H1 (cell line): ENCODE data around the gene SPATA6L. TPM values are rescaled to one million over a fixed set of nuclear protein-coding genes. Genes with fewer than 3 reads are reported as not detected.

Experiments used
- SRF ChIP-seq: IDR thresholded peaks from 2 replicates; pipeline ENCODE4 v1.6.1; 2011; ENCODE audit warnings: mild to moderate bottlenecking, low read depth, low read length, moderate library complexity
- polyA plus RNA-seq, 7 experiments: library from polyadenylated mRNA; depleted of rRNA in 3 of 7; stranded (reverse) in 5 of 7; unstranded in 2 of 7; fragments of >200 nt in 5 of 7; fragments of 200-250 nt in 2 of 7; gene quantifications; 1 replicate in 5 of 7; 2 replicates in 1 of 7; 4 replicates in 1 of 7; pipeline versions ENCODE4 v1.2.1 to v1.2.3, GENCODE V29; 2011 to 2013; ENCODE audit warnings: missing spikeins in 2 of 7, mixed read lengths in 2 of 7
- total RNA-seq: library from RNA; stranded (reverse); fragmentation: NEBNext Ultra II Directional; extraction: Animal tissue kit (Norgen Biotek cat#: 25700); gene quantifications from 2 replicates; pipeline ENCODE4 v1.2.1, GENCODE V29; 2021

SPATA6L gene
- total and polyA plus RNA-seq, 2 of the 8 experiments (the other 6 are each of a cell fraction or from before 2014, with no cell fraction given), result 0.57 to 1.1 TPM

DNA sequence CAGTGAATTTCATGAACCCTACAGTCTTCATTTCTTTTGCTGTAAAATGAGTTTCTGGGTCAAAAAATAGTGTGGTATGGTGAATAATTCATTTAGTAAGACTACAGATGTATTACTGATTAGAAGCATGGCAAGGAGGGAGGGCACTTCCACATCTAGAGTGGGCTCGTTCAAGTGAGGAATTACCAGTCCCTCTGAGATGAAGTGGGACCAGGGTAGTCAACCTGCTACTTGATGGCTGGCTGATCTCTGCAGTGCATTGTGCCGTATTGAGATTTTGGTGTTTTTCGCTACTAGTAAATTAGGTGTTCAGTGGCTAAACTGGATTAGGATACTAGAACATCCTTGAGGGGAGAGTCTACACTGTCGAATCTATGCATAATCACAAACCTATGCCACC, 23.9 kb upstream of the SPATA6L start (continued):
- TF ChIP-seq SRF, result no peak
